HG02763 (cell line): ENCODE results near the gene UBE2E2.

Experiments used
- ATAC-seq: cut with Tn5 transposase; IDR thresholded peaks from one replicate; pipeline ENCODE4 v1.9.1; 2021; ENCODE audit warnings: mild to moderate bottlenecking, moderate library complexity; ENCODE audit not compliant: unreplicated experiment

Gene UBE2E2

DNA sequence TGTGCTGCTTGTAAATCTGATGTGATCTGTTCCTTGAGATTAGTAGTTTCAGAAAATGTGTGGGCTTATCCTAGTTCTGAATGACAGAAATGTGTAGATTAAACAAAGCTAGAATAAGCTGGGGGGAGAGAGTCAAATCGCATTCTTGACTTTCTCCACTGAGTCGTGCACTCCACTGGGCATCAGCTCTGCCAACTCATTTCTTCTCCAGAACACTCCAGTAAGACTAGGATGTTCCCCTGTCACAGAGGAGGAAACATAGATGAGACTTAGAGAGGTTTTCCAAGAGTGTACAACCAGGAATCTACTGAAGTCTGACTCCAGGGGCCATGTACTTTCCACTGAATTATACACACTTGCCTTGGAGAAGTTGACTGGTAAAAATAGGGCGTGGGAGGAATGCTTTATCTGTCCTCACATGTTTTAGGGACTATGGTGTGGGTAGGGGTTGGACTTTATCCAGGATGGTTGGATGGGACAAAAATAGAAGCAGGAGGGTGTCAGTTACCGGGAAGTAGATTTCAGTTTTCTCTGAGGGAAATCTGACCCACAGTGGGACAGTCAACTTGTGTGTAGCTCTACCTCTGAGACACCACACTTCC lies 298.2 kb downstream of the UBE2E2 start:
- ATAC-seq, result no peak

DNA sequence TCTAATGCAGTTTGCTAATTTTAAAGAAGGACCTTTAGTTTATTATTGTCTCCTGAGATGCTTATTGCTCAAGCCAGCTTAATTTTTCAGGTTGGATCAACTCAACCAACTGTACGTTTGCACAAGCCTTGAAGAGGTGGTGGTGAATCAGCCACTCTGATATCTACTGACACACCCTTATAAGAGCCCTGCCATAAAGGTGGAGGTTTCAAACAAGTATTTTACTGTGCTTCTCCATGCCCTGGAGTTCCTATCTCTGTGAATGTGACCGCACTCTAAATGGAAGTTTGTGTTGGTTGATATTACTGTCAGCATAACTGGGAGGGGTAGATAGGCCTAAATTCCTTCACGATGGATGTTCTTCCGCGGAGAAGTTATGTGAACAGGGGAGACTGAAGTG lies 305.3 kb downstream of the UBE2E2 start:
- ATAC-seq, result no peak

DNA sequence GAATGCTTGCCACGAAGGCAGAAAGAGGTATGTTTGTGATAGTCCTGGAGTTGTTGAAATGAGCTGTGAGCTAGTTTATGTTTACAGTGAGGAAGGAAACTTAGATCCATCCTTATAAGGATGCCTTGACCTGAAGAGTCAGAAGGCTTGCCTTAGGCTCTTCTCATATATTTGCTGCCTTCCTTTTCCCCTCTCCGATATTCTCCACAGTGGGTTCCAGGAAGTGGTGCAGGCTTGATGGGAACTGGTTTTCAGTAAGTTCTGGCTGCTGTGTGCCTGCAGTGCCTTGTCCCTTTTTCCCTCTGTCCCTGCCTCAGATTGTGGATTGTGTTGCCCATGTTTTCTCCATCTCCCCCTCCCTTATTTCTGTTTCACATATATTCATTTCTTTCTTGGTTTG lies 315.3 kb downstream of the UBE2E2 start:
- no peak for ATAC-seq

DNA sequence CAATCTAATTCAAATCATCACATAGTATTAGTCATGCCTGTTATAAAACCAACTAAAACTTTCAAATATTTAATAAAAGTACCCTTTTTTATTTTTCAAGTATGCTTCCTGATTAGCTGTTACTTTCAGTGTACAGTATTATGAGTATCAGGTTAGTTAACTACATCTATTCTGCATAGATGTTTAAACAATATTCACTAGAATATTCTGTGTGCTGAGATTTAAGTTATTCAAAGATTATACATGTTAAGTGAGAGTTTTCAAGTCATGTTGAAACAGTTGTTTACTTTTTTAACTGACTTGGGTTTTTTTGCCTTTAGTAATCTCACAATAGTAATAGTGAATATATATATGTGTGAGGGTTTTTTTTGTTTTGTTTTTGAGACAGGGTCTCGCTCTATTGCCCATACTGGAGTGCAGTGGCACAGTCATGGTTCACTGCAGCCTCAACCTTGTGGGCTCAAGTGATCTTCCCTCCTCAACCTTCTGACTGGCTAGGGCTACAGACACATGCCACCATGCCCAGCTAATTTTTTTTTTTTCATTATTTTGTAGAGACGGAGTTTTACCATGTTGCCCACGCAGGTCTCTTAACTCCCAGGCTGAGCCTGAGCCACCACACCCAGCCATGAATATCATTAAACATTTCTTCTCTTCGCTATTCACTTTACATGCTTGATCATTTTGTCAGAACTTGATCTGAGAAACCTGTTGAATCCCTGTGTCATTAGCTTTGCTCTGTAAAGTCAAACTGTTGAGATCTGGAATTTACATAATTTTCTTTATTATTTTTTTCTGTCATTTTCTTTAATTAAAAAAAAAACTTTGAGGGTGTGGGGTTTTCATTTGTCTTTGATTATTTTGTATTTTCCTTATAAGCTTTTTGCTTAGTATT lies 316.4 kb downstream of the UBE2E2 start:
- ATAC-seq, result peak; percentile 68

DNA sequence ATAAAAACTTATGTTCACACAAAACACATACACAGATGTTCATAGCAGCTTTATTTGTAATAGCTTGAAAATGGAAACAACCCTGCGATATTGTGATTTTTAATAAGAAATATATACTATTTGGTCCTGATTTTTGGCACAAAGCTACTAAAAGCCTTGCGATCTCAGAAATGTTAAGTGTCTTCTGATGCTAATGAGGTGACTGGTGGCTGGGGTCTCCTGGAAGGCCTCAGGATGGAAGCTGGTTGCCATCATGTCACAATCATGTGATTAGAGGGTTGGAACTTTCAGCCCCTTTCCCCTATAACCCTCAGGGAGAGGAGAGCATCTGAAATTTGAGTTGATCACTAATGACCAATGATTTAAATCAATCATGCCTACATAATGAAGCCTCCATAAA lies 324.2 kb downstream of the UBE2E2 start:
- no peak for ATAC-seq

DNA sequence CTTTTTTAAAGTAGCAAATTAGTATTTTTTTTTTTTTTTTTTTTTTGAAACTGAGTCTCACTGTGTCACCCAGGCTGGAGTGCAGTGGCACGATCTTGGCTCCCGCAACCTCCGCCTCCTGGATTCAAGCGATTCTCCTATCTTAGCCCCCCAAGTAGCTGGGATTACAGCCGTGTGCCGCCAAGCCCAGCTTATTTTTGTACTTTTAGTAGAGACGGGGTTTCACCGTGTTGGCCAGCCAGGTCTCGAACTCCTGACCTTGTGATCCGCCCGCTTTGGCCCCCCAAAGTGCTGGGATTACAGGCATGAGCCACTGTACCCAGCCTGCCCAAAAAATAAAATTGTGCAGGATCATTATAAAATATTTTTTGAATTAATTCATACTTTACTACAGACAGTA lies 330.5 kb downstream of the UBE2E2 start:
- ATAC-seq, result no peak

DNA sequence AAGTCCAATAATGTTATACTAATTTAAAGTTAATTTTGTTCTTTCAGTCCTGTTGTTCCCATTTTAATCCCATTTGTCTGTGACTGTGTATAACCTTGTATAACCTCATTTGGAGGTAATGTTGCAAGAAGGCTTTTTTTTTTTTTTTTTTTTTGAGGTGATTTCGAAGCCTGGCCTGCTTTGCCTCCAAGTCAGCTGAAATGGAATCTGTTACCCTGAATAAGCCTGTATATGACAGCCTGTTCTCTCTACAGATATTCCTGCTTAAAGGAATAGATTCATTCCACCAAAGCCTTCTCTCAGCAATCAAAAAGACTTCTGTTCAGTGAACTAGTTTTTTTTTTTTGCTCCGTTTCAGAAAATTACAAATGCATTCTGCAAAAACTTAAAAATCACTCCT lies 330.9 kb downstream of the UBE2E2 start:
- ATAC-seq, result no peak

DNA sequence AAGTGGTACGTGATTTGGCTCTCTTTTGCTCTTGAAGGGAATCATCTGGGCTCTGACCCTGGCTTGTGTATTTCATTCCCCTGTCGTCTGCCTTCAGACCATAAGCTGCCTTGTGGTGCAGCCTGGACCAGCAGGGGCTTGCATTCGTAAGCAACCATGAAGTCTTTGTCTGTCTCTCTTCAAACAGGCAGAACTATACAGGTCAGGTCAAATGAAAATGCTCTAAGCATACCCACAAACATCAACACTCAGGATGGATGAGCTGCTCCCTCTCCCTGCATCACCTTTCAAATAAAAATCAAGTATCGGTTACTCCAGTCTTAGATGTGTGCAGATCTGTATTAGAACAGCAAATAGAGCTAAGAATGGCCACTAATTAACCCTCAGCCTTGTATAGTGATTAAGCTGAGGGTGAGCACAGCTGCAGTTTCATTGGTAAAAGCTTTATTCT lies 334.0 kb downstream of the UBE2E2 start:
- ATAC-seq, result no peak

DNA sequence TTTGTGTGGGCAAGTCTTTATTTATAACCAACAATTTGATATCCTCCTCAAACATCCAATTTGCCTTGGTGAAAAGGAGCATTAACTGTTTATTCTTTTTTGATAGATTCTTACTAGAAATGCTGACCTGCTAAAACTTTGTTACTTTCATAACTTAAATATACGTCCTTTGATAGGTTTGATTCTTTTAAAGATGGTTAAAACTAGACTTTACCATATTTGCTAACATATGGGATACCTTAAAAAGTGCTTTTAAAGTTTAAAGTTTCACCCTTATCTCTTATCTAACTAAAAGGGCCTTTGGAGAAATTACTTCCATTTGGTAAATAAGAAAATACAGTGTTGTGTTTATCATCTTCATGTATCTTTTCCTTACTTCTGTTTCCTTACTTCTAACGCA lies 336.1 kb downstream of the UBE2E2 start:
- no peak for ATAC-seq

DNA sequence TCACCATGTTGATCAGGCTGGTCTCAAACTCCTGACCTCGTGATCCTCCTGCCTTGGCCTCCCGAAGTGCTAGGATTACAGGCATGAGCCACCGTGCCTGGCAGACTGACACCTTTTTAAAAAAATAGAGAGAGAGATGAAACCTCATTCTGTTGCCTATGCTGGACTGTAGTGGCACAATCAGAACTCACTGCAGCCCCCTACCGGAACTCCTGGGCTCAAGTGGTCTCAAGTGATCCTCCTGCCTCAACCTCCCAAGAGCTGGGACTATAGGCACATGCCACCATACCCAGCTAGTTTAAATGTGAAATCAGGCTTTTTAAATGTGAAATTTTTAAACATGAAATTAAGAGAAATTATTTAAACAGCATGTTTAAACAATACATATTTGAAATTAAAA lies 337.5 kb downstream of the UBE2E2 start:
- ATAC-seq, result no peak

DNA sequence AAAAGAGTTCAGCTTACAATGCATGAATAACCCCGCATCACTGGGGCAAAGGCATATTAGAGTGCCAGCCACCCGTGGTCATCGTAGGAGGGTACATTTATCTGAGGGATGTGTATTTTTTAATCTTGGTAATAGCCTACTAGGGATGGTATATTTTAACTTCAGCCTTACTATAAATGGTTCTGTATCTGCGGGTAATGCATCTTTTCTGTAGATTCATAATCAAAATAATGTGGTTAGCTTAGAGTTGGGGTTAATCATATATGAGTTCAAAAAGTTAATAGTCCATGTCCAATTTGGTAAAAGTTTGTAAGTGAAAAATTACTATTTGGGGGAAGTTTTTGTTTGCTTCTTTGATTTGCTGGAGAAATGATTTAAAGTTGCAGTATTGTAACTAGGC lies 339.0 kb downstream of the UBE2E2 start:
- ATAC-seq, result no peak

DNA sequence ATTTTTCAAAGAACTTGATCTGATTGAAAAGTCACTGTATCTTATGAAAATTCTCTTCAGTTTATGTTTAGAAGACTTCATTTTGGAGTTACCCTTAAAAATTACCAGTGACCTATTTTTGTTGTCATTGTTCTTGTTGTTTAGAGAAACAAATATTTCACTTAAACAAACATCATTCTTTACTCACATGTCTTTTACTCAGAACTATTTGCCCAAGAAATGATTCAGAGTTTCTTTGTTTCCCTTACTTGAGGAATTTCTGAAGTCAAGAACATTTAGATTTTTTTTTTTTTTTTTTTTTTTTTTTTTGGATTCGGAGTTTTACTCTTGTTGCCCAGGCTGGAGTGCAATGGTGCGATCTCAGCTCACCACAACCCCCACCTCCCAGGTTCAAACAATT lies 343.1 kb downstream of the UBE2E2 start:
- no peak for ATAC-seq

DNA sequence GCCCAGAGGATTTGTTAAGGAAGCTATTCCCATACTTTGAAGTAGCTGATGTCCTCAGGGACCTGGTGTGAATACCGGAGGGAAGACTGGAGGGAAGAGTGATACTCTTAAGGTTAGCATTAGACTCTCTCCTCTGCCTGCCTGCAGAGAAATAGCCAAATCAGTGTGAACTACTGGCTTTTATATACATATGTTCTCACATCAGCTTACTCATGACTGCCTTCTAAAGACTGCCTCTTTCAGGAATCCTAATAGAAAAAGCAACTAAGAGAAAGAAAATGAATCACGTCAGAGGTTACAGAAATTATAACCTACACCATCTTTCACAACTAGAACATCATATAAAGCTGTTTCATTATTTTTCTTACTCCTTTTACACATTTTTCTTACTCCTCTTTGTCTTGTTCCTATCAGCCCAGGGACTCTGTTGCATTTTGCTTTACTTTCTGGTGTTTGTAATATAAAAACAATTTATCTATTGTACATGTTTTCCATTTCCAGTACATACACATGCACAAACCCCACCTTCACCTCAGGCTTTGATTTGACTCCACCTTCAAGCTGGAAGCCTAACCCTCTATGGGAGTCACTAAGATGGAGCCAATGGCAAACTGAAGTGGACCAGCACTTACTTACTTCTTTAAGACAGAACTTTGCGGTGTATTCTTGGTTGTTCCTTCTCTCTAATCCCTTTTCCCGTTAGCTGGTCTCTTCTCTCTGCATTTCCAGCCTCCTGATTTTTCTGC lies 345.0 kb downstream of the UBE2E2 start:
- no peak for ATAC-seq

DNA sequence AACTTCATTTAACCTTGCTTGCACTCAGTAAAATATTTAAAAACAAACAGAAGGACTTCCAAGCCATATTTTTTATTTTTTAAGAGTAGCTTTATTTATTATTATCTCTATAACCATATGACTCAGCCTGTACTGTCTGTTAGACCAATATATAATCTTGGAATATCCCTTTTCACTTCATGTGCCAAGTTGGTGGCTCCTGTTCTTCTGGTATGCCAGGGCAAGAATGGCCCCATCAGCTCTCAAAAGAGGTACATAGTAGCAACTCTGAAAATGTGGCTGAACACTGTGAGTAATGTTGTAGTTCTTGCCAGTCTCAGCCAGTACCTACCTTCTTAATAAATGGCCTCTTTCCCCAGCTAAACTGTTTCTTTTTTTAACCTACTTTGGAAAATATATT lies 345.6 kb downstream of the UBE2E2 start:
- no peak for ATAC-seq

DNA sequence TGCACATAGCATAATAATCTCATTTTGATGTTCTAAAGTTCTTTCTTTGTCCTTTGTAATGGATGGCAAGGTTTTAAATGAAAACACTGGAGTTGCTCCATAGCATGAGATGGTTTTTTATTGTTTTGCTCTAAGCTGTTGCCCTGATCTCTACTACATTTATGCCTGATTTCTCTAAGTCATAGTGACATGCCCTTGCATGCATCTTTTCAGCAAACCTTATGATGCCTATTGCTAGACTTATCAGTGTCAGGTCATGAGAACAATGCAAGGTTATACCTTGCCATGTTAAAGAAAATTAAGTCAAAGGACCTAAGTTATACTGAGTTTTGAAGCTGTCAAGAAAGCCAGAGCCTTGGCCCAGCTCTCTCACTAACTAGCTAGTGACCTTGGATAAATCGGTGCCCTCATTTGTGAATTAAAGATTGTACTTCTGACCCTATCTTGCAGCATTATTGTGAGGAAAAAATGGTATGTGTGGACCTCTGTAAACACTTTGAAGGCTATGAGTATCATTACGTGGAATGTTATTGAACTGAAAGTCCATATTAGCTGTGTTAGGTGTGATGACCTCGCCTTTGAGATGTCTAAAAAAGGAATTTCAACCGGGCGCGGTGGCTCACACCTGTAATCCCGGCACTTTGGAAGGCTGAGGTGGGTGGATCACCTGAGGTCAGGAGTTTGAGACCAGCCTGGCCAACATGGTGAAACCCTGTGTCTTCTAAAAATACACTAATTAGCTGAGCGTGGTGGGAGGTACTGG lies 346.2 kb downstream of the UBE2E2 start:
- ATAC-seq, result no peak

DNA sequence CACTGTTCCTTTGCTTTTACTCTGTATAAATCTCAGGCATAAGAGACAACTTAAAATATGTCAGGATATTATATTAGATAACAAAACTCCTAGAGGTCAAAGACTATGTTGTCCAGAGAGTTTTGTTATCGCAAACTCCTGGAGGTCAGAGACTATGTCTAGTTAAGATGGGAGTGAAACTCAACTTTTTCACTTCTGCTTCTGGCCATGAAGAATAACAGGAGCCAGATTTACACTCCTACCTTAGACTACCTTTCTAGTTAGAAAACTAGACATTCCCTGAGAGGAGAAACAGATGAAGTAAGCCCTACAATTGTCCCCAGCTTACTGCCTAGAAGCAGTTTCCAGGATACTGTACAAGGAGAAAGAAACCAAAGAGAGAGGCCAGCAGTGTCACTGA lies 347.3 kb downstream of the UBE2E2 start:
- peak; percentile 78 for ATAC-seq

DNA sequence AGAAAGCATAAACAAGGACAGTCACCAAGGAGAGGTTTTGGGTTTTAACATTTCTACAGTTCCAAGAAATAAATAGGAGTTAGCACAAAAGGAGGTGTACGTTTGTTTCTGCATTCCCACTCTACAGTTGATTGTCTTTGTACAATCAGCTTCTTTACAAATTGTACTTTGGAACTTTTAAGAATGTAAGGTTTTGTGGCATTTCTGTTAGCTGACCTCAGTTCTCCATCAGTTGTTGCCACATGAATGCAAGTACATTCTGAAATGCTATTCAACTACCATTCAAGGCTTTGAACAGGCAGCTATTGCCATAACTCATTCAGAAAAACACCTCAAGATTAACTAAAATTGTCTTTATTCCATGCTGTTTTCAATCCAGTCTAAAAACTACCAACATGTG lies 349.4 kb downstream of the UBE2E2 start:
- ATAC-seq, result no peak

DNA sequence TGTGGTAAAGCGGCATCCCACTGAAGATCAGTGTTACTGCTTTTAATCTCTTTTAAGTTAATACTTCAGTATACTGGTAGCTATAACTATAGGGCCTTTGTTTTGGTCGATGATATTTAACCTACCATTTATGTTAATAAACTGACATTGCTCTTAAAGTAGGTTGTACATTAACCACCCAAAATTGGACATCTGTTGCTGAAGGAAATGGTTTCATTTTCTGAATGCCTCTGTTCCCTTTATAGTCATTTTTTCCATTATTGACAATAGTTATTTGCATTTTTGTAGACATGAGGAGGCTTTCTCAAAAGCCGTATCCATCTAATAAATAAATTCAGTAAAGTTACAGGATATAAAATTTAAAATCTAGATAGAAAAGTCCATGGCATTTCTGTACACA lies 350.2 kb downstream of the UBE2E2 start:
- no peak for ATAC-seq

DNA sequence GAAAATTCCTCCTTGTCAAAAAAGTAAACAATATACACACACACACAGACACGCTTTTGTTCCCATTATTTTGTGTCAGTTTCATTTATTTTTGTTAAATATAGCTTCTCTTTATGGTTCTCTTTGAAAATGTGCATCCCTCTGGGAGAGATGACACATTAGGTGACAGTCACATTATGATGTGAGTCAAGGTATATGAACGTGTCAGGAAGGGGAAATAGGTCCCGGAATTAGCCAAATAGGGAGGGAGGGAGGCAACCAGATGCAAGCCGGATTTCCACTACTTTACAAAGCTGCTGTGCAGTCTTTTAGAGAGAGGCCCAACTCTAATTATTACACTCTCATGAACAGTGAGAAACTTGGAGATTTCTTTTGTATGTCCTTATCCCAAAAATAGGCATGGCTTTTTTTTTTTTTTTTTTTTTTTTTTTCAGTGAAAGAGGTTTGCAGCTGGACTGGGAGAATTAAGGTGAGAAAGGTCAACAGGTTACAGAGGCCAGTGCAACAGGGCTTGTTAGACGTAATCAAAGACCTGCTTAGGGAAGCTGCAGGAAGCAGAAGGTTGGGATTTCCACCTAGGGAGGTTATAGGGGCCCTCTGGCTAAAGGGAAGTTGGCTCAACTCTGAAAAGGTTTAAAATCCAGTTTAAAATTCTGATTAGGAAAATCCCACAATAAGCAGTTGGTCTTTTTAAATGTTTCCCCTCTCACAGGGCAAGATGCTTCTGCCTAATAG lies 362.1 kb downstream of the UBE2E2 start:
- ATAC-seq, result no peak

DNA sequence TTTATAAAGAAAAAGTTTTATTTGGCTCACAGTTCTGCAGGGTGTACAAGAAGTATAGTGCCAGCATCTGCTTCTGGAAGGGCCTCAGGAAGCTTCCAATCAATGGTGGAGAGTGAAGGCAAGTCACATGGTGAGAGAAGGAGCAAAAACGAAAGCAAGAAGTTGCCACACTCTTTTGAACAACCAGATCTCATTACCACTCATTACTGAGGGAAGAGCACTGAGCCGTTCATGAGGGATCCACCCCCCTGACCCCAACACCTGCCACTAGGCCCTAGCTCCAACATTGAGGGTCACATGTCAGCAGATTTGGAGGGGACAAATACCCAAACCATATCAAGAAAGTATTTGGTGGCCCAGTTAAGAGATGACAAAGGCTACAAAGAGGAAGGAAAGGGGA lies 363.4 kb downstream of the UBE2E2 start:
- ATAC-seq, result peak; percentile 40
